M059J (cell line): Measurements from ENCODE around the gene ZNF296. TPM values are rescaled to one million over a fixed set of nuclear protein-coding genes. Genes with fewer than 3 reads are reported as not detected.

Experiments
- DNase-seq: peaks from one replicate; pipeline ENCODE4 v3.0.0-alpha.2; 2012; ENCODE audit warnings: low read depth
- total RNA-seq: library from RNA; depleted of rRNA; stranded (reverse); fragments of >200 nt; shearing (Covaris generic); gene quantifications from 2 replicates; pipeline ENCODE4 v1.2.3, GENCODE V29; 2014; rRNA removed

The ZNF296 gene
- total RNA-seq, 1 experiment from 2014 or later = not detected

- DNase-seq = no peak
Measured at GRCh38 chr19:45023048-45023447, 53.2 kb downstream of the ZNF296 start.

- DNase-seq = no peak
Measured at GRCh38 chr19:45021971-45022370, 54.3 kb downstream of the ZNF296 start.

Other genes with a start within 250 kb of the ZNF296 start
- 136 and 161 TPM in 2 replicates for gene NECTIN2, start 230.2 kb downstream of the ZNF296 start, total RNA-seq
- gene TOMM40, start 185.2 kb downstream of the ZNF296 start, total RNA-seq = 100 and 113 TPM in 2 replicates
- gene APOE, start 170.7 kb downstream of the ZNF296 start, total RNA-seq = 1.6 and 3.5 TPM in 2 replicates
- gene APOC1, start 161.9 kb downstream of the ZNF296 start, total RNA-seq = 1.4 and 5.4 TPM in 2 replicates
- not detected in 2 replicates for gene APOC4, start 134.2 kb downstream of the ZNF296 start, total RNA-seq
- gene APOC2, start 130.4 kb downstream of the ZNF296 start, total RNA-seq = not detected in 2 replicates
- 47.6 and 70.6 TPM in 2 replicates for gene CLPTM1, start 121.1 kb downstream of the ZNF296 start, total RNA-seq
- 3.3 and 4.9 TPM in 2 replicates for gene RELB, start 75.0 kb downstream of the ZNF296 start, total RNA-seq
- gene CLASRP, start 37.4 kb downstream of the ZNF296 start, total RNA-seq = 18.6 and 64.6 TPM in 2 replicates
- 44.2 and 67.2 TPM in 2 replicates for gene GEMIN7, start 2.8 kb upstream of the ZNF296 start, total RNA-seq
- gene PPP1R37, start 16.7 kb upstream of the ZNF296 start, total RNA-seq = 26.0 and 44.8 TPM in 2 replicates
- gene NKPD1, start 84.5 kb upstream of the ZNF296 start, total RNA-seq = not detected in 2 replicates
- 6.2 and 8.2 TPM in 2 replicates for gene TRAPPC6A, start 101.8 kb upstream of the ZNF296 start, total RNA-seq
- gene BLOC1S3, start 102.3 kb upstream of the ZNF296 start, total RNA-seq = 2.7 and 7.3 TPM in 2 replicates
- not detected in 2 replicates for gene EXOC3L2, start 168.9 kb upstream of the ZNF296 start, total RNA-seq
- gene MARK4, start 174.8 kb upstream of the ZNF296 start, total RNA-seq = 7.1 and 11.0 TPM in 2 replicates
- not detected in 2 replicates for gene CKM, start 246.4 kb upstream of the ZNF296 start, total RNA-seq